Mucosa of stomach (tissue), 1 donor: ENCODE measurements around the gene NAT16.
"Not testable (repeated sequence)": the region's sequence is repeated elsewhere in the genome, so short reads cannot be mapped to it uniquely, and the experiment has no call there.

Experiments
- H3K27me3 ChIP-seq: one replicate; pipeline ENCODE4 v1.7.0; 2013; ENCODE audit warnings: mild to moderate bottlenecking, low read length; ENCODE audit not compliant: control insufficient read depth, insufficient read depth
- H3K36me3 ChIP-seq: one replicate; pipeline ENCODE4 v1.7.0; 2013; ENCODE audit warnings: low read length; ENCODE audit not compliant: control insufficient read depth, insufficient read depth
- H3K4me1 ChIP-seq: one replicate; pipeline ENCODE4 v1.7.0; 2013; ENCODE audit warnings: mild to moderate bottlenecking, low read length; ENCODE audit not compliant: control insufficient read depth, insufficient read depth
- H3K4me3 ChIP-seq: one replicate; pipeline ENCODE4 v1.7.0; 2013; ENCODE audit warnings: low read length
- H3K9ac ChIP-seq: one replicate; pipeline ENCODE4 v1.7.0; 2013; ENCODE audit warnings: mild to moderate bottlenecking, low read length, moderate library complexity
- H3K9me3 ChIP-seq: one replicate; pipeline ENCODE4 v1.7.0; 2013; ENCODE audit warnings: mild to moderate bottlenecking, low read length, moderate library complexity; ENCODE audit not compliant: control insufficient read depth
- donor health status: Pancreatic carcinoma.

NAT16 gene

DNA sequence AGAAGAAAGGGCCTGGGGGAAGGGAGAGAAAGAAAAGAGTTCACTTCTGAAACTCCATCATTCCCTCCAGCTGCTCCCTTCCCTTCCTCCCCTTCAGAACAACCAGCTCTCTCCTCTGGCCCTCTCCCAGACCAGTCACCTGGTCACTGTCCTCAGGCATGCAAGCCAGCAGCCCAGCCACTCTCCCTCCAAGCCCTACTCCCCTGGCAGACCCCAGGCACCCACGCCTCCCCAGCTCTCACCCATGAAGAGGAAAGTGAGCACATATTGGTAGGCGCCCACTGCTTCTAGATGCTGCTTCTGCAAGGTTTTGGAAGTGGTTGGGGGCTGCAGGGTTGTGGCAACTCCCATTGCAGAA, 20.4 kb upstream of the NAT16 start:
- Histone ChIP-seq H3K4me1 (peaks cover 10% of the 10 kb centered on the region), H3K9me3 (no peaks in the 10 kb centered on the region), H3K27me3 (peaks cover 18% of the 10 kb centered on the region), H3K36me3 (no peaks in the 10 kb centered on the region), H3K9ac (no peak overlapping the region), H3K4me3 (no peak overlapping the region)

DNA sequence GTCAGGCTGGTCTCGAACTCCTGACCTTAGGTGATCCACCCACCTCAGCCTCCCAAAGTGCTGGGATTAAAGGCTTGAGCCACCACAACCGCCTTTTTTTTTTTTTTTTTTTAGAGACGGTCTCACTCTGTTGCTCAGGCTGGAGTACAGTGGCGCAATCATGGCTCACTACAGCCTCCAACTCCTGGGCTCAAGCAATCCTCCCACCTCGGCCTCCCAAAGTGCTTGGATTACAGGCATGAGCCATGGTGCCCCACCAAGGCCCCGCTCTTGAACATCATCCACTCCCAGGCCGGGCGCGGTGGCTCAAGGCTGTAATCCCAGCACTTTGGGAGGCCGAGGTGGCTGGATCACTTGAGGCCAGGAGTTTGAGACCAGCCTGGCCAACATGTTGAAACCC, 19.4 kb upstream of the NAT16 start:
- H3K9ac ChIP-seq, H3K36me3 ChIP-seq, H3K4me3 ChIP-seq, H3K9me3 ChIP-seq: not testable (repeated sequence)
- Histone ChIP-seq H3K27me3 (peaks cover 21% of the 10 kb centered on the region), H3K4me1 (peaks cover 10% of the 10 kb centered on the region)

DNA sequence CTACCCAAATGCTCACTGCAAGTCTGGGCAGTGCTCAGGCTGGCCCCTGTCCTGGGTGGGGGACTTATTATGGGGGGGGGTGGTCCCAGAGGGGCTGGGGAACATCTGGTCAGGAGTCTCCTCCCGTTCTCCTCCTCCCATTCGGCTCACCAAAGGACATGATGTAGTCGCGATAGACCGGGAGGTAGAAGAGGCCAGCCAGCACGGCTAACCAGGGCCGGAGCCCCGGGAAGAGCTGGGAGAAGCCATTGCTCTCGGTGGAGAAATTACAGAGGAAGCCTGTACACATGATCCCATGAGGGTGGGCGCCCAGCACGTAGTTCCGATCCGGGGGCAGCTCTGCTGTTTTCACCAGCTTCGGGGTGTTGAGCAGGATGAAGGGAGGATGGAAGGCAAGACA, 18.4 kb upstream of the NAT16 start:
- Histone ChIP-seq H3K36me3 (no peaks in the 10 kb centered on the region), H3K9me3 (no peaks in the 10 kb centered on the region), H3K9ac (no peak overlapping the region), H3K4me1 (peaks cover 10% of the 10 kb centered on the region), H3K4me3 (no peak overlapping the region), H3K27me3 (peaks cover 21% of the 10 kb centered on the region)

DNA sequence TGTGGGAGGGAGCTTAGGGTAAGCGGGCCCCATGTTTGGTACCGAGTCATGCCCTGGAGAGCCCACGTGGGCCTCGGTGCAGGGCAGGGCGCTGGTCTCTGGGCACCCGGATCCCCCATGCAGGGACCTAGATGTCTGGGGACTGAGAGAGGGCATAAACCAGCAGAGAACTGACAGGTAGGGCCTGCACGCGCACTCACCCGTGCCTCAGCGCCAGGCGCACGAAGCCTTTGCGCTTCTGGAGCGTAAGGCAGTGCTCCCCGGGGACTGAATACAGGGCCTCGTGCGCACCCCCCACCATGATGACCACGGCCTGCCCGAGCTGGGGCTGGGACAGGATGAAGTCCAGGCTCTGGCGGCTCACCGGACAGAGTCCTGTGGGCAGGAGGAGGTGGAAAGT, 17.9 kb upstream of the NAT16 start:
- H3K4me1 ChIP-seq, result peaks cover 10% of the 10 kb centered on the region
- no peak overlapping the region for H3K9ac ChIP-seq
- H3K4me3 ChIP-seq, result no peak overlapping the region
- peaks cover 18% of the 10 kb centered on the region for H3K27me3 ChIP-seq
- H3K36me3 ChIP-seq, result no peaks in the 10 kb centered on the region
- no peaks in the 10 kb centered on the region for H3K9me3 ChIP-seq

DNA sequence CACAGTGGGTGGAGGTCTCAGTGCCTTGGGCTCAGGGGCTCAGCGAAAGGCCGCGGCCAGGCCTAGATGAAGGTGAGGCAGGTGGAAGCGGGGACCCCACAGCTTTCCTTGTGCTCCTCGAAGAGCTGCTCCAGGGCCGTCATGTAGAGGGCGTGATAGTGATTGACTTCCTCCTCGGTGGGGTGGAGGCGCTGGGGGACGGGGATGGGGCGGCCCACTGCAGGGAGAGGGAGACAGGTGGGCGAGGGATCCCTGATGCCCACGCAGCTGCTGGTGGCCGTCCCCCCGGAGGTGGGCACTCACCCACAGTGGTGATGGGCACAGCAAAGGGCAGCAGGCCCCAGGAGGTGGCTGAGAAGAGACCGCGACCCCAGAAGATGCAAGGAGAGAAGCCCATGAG, 15.8 kb upstream of the NAT16 start:
- H3K36me3 ChIP-seq, result no peaks in the 10 kb centered on the region
- no peaks in the 10 kb centered on the region for H3K9me3 ChIP-seq
- H3K4me1 ChIP-seq, result peaks cover 8% of the 10 kb centered on the region
- H3K9ac ChIP-seq, result no peak overlapping the region
- H3K27me3 ChIP-seq, result peaks cover 6% of the 10 kb centered on the region
- no peak overlapping the region for H3K4me3 ChIP-seq

DNA sequence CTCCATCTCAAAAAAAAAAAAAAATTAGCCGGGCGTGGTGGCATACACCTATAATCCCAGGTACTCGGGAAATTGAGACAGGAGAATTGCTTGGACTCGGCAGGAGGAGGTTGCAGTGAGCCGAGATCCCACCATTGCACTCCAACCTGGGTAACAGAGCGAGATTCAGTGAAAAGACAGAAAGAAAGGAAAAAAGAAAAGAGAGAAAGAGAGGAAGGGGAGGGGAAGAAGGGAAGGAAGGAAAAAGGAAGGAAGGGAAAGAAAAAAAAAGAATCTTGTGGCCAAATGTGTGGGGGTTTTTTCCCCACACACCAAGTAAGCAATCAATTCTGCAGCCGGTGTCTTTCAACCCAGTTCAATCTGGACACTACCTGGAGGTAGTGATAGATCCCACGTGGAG, 9.0 kb upstream of the NAT16 start:
- Histone ChIP-seq H3K4me3 (no peak overlapping the region), H3K36me3 (no peaks in the 10 kb centered on the region), H3K9me3 (no peaks in the 10 kb centered on the region), H3K4me1 (peaks cover 4% of the 10 kb centered on the region), H3K9ac (no peak overlapping the region), H3K27me3 (no peaks in the 10 kb centered on the region)

DNA sequence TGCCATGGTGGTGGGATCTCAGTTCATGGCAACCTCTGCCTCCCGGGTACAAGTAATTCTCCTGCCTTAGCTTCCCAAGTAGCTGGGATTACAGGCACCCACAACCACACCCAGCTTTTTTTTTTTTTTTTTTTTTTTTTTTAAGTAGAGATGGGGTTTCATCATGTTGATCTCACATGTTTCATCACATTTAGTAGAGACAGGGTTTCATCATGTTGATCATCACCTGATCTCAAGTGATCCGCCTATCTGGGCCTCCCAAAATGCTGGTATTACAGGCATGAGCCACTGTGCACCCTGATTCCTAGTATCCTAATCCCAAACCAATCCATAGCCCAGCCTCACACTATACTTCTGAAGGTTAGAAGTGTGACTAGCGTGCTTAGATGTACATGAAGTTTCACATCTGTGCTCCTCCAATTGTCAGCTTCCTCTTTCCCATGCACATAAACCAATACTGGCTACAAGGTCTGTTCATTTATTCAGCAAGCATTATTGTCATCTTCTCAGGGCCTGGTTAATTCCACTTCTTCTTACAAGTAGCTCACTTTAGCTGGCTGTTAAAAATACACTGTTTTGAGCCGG, 6.8 kb upstream of the NAT16 start:
- H3K9me3 ChIP-seq, result no peaks in the 10 kb centered on the region
- no peaks in the 10 kb centered on the region for H3K27me3 ChIP-seq

DNA sequence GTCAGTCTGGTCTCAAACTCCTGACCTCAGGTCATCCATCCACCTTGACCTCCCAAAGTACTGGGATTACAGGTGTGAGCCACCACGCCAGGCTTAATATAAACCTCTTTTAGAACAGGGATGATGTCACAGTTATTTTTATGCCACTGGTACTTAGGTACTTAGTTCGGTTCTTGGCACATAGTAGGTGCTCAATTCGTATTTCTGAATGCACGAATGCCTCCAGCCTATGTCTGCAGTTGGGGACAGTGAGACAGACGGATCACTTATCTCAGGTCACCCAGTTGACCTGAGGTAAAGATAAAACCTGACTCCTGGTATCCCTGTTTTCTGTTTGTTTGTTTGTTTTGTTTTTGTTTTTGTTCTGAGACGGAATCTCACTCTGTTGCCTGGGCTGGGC, 6.1 kb upstream of the NAT16 start:
- no peaks in the 10 kb centered on the region for H3K36me3 ChIP-seq
- H3K4me3 ChIP-seq, result no peak overlapping the region
- no peaks in the 10 kb centered on the region for H3K9me3 ChIP-seq
- no peak overlapping the region for H3K9ac ChIP-seq
- H3K27me3 ChIP-seq, result peaks cover under 1% of the 10 kb centered on the region
- H3K4me1 ChIP-seq, result peaks cover 3% of the 10 kb centered on the region

More for the DNA sequence above, 6.8 kb upstream of the NAT16 start:
- Histone ChIP-seq H3K4me3 (no peak overlapping the region), H3K4me1 (peaks cover 3% of the 10 kb centered on the region), H3K9ac (no peak overlapping the region), H3K36me3 (no peaks in the 10 kb centered on the region)

DNA sequence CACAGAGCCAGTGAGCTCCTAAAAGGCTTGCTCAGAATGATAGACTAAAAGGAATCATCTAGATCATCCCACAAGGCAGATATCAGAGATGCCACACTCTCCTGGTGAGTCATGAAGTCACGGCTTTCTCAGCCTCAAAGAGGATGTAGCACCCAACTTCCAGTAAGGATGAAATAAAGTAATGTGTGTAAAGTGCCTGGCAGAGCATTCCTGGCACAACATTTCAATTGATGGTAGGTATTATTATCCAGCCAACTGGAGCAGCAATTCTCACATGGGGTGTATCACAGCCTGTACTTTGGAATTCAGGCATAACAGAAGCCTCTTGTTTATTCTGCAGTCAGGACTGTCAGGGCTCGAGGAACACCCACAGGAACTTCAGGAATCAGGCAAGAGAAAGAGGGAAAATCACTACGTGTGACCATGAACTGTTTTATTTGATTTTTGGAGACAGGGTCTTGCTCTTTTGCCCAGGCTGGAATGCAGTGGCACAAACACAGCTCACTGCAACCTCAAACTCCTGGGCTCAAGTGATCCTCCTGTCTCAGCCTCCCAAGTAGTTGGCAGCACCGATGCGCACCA, 5.3 kb upstream of the NAT16 start:
- Histone ChIP-seq H3K9ac (no peak overlapping the region), H3K4me3 (no peak overlapping the region), H3K36me3 (no peaks in the 10 kb centered on the region), H3K9me3 (no peaks in the 10 kb centered on the region), H3K27me3 (peaks cover 9% of the 10 kb centered on the region), H3K4me1 (peaks cover 3% of the 10 kb centered on the region)

DNA sequence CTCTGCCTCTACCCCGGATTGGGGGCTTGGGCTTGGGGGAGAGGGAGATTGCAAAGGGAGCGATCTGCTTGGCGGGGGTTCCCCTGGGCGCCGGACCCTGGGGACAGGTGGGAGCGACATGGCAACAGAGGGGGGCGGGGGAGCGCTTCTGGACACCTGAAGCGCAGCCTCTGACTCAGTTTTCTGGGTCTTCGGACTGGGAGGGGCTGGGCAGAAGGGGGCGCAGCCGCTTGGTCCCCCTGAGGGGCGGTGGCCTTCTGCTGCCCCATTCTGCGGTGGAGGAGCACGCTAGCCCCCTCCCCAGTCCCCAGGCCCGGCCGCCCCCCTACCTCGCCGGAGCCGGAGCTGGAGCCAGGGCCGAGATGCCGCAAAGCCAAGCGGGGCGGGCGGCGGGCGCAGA, 380 bp downstream of the NAT16 start:
- Histone ChIP-seq H3K36me3 (no peaks in the 10 kb centered on the region), H3K27me3 (peaks cover 59% of the 10 kb centered on the region), H3K4me3 (no peak overlapping the region), H3K9ac (no peak overlapping the region), H3K4me1 (peaks cover 10% of the 10 kb centered on the region), H3K9me3 (no peaks in the 10 kb centered on the region)

DNA sequence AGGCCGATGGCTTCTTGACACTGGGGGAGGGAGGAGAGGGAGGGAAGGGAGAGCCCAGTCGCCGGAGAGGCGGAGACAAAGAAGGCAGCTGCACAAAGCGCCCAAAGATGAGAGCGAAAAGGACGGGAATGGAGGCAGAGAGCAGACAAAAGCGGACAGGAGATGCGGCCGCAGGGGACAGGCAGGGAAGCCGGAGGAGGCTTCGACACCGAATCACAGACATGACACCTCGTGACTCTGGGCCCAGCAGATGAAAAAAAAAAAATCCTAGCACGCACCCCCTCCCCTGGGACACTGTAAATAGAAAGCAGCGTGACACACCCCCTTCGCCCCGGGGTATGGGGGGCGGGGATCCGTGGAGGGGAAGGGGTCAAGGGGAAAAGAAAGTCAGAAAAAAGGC, 976 bp downstream of the NAT16 start:
- H3K9me3 ChIP-seq, result no peaks in the 10 kb centered on the region
- H3K36me3 ChIP-seq, result no peaks in the 10 kb centered on the region
- H3K9ac ChIP-seq, result no peak overlapping the region
- H3K27me3 ChIP-seq, result peaks cover 65% of the 10 kb centered on the region
- H3K4me3 ChIP-seq, result no peak overlapping the region
- H3K4me1 ChIP-seq, result peaks cover 14% of the 10 kb centered on the region

DNA sequence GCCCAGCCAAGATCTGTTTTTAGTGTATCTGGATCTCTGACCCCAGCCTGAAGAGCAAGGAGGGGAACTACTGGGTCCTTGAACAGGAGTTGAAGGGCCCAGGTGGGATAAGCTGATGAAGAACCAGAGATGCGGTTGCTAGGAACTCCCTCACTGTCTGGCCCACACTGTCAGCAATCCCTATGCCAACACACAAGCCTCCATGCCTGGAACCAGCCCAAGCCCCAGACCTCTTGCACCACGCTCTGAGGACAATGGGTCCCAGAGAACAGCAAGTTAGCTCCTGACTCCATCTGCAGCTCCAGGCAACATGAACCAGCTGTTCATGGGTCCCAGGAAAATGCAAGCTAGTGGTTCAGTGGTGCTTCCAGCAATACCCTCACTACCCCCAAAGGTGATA, 2.4 kb downstream of the NAT16 start:
- Histone ChIP-seq H3K36me3 (no peaks in the 10 kb centered on the region), H3K27me3 (peaks cover 79% of the 10 kb centered on the region), H3K4me3 (no peak overlapping the region), H3K4me1 (peaks cover 27% of the 10 kb centered on the region), H3K9ac (no peak overlapping the region), H3K9me3 (no peaks in the 10 kb centered on the region)

DNA sequence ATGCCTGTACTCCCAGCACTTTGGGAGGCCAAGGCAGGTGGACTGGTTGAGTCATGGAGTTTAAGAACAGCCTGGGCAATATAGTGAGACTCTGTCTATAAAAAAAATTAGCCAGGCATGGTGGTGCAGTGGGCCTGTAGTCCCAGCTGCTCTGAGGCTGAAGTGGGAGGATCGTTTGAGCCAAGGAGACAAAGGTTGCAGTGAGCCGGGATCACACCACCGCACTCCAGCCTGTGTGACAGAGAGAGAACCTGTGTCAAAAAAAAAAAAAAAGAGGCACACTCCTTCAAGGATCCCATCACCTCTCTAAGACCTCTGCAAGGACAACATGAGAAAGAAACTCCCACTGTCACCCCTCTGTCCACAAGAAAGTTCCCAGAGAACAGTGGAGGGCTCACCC, 4.4 kb downstream of the NAT16 start:
- Histone ChIP-seq H3K4me1 (peaks cover 31% of the 10 kb centered on the region), H3K36me3 (no peaks in the 10 kb centered on the region), H3K9ac (no peak overlapping the region), H3K4me3 (no peak overlapping the region), H3K27me3 (peaks cover 93% of the 10 kb centered on the region), H3K9me3 (no peaks in the 10 kb centered on the region)
